ENCODE measurements around the gene ANAPC1. TPM values are rescaled to one million over a fixed set of nuclear protein-coding genes. Genes with fewer than 3 reads are reported as not detected.
A peak's percentile ranks its signal among the peaks of the same experiment; 100 is the strongest.
"Not testable (repeated sequence)": the region's sequence is repeated elsewhere in the genome, so short reads cannot be mapped to it uniquely, and the experiment has no call there.

The ANAPC1 gene
- total RNA-seq, 2 donors from 2014 or later = 74.5 to 79.9 TPM

GRCh38 chr2:111908578-111908977 lies 24.6 kb upstream of the ANAPC1 start:
- no peaks in the 10 kb centered on the region for H3K9me3 ChIP-seq (ENCODE audit: control insufficient read depth, low read length)
- peak overlapping the region; percentile 59 for H3K4me3 ChIP-seq (ENCODE audit: low read length)
- H3K27me3 Mint-ChIP-seq (ENCODE audit: insufficient read depth) = no peaks in the 10 kb centered on the region
- peak overlapping the region; percentile 17 for H3K4me3 Mint-ChIP-seq
- no peaks in the 10 kb centered on the region for H3K9me3 Mint-ChIP-seq
- H3K27ac Mint-ChIP-seq = peak overlapping the region; percentile 75
- H3K9ac ChIP-seq (ENCODE audit: extremely low read depth, low read length, poor library complexity, severe bottlenecking) = peak overlapping the region; percentile 6
- H3K36me3 ChIP-seq (ENCODE audit: control insufficient read depth, insufficient read depth, low read length) = peaks cover 7% of the 10 kb centered on the region
- peaks cover 35% of the 10 kb centered on the region for H3K4me1 ChIP-seq (ENCODE audit: control insufficient read depth, insufficient read depth, low read length)
- peaks cover 54% of the 10 kb centered on the region for H3K4me1 Mint-ChIP-seq
- no peak for DNase-seq
- 100% methylated on average over 1 of the region's 1 CpG; no CpG with 5 or more reads in 1 of the 2 experiments for WGBS, 2 experiments (ENCODE audit: insufficient coverage in 1 of 2, insufficient read length in 1 of 2)
- no peak overlapping the region for H3K27ac ChIP-seq (ENCODE audit: low read depth, low read length)
- H3K36me3 Mint-ChIP-seq (ENCODE audit: low read depth) = no peaks in the 10 kb centered on the region
- no peaks in the 10 kb centered on the region for H3K27me3 ChIP-seq (ENCODE audit: control insufficient read depth, insufficient read depth, low read length, poor library complexity, severe bottlenecking)
- no peak for TF ChIP-seq CTCF (conservative IDR thresholded peaks at IDR 0.05)

GRCh38 chr2:111905990-111906735 lies 22.2 kb upstream of the ANAPC1 start:
- no peak overlapping the region for H3K27ac ChIP-seq (ENCODE audit: low read depth, low read length)
- Mint-ChIP-seq H3K4me1 (peaks cover 71% of the 10 kb centered on the region), H3K4me3 (peak overlapping the region; percentile 4), H3K36me3 (ENCODE audit: low read depth) (peaks cover 6% of the 10 kb centered on the region), H3K27me3 (ENCODE audit: insufficient read depth) (no peaks in the 10 kb centered on the region), H3K27ac (peak overlapping the region; percentile 17), H3K9me3 (no peaks in the 10 kb centered on the region)
- H3K4me3 ChIP-seq (ENCODE audit: low read length) = peak overlapping the region; percentile 51
- no peak overlapping the region for H3K9ac ChIP-seq (ENCODE audit: extremely low read depth, low read length, poor library complexity, severe bottlenecking)
- no peak for TF ChIP-seq CTCF (conservative IDR thresholded peaks at IDR 0.05)
- H3K4me1 ChIP-seq (ENCODE audit: control insufficient read depth, insufficient read depth, low read length) = peaks cover 46% of the 10 kb centered on the region
- H3K27me3 ChIP-seq (ENCODE audit: control insufficient read depth, insufficient read depth, low read length, poor library complexity, severe bottlenecking) = no peaks in the 10 kb centered on the region
- WGBS, 2 experiments (ENCODE audit: insufficient coverage in 1 of 2, insufficient read length in 1 of 2) = 11 to 36% methylated on average over 3 to 4 of the region's 4 CpGs
- H3K9me3 ChIP-seq (ENCODE audit: control insufficient read depth, low read length) = no peaks in the 10 kb centered on the region
- DNase-seq = no peak
- H3K36me3 ChIP-seq (ENCODE audit: control insufficient read depth, insufficient read depth, low read length) = peaks cover 11% of the 10 kb centered on the region

- H3K27me3 Mint-ChIP-seq (ENCODE audit: insufficient read depth); H3K27me3 ChIP-seq (ENCODE audit: control insufficient read depth, insufficient read depth, low read length, poor library complexity, severe bottlenecking); H3K4me3 ChIP-seq (ENCODE audit: low read length); H3K9me3 Mint-ChIP-seq; H3K27ac Mint-ChIP-seq; H3K4me3 Mint-ChIP-seq; H3K9ac ChIP-seq (ENCODE audit: extremely low read depth, low read length, poor library complexity, severe bottlenecking); DNase-seq; H3K27ac ChIP-seq (ENCODE audit: low read depth, low read length); H3K36me3 Mint-ChIP-seq (ENCODE audit: low read depth); H3K9me3 ChIP-seq (ENCODE audit: control insufficient read depth, low read length): not testable (repeated sequence)
- H3K36me3 ChIP-seq (ENCODE audit: control insufficient read depth, insufficient read depth, low read length) = peaks cover 11% of the 10 kb centered on the region
- WGBS, 2 experiments (ENCODE audit: insufficient coverage in 1 of 2, insufficient read length in 1 of 2) = 92 to 94% methylated on average over 4 to 9 of the region's 9 CpGs
- peaks cover 46% of the 10 kb centered on the region for H3K4me1 ChIP-seq (ENCODE audit: control insufficient read depth, insufficient read depth, low read length)
- peaks cover 78% of the 10 kb centered on the region for H3K4me1 Mint-ChIP-seq
Measured at GRCh38 chr2:111905475-111905869, 21.5 kb upstream of the ANAPC1 start.

Measured in endodermal cell (in vitro differentiated cells).